Left ventricle myocardium inferior (tissue), 1 donor: ENCODE results near the gene UHRF2. TPM values are rescaled to one million over a fixed set of nuclear protein-coding genes. Genes with fewer than 3 reads are reported as not detected.

Experiments used
- DNase-seq: peaks from one replicate; pipeline ENCODE4 v3.0.0-alpha.2; 2020
- H3K27ac ChIP-seq: fragments of 200-600 bp; replicated peaks from 2 replicates; pipeline ENCODE4 v1.8.0; 2021
- H3K27me3 ChIP-seq: fragments of 200-600 bp; 2 replicates; pipeline ENCODE4 v1.8.0; 2021; ENCODE audit warnings: low read depth
- H3K36me3 ChIP-seq: fragments of 200-600 bp; 2 replicates; pipeline ENCODE4 v1.8.0; 2021
- H3K4me1 ChIP-seq: fragments of 200-600 bp; 2 replicates; pipeline ENCODE4 v1.8.0; 2021
- H3K4me3 ChIP-seq: fragments of 200-600 bp; 2 replicates; pipeline ENCODE4 v1.8.0; 2021; ENCODE audit warnings: mild to moderate bottlenecking, moderate library complexity
- H3K9me3 ChIP-seq: fragments of 200-600 bp; replicated peaks from 2 replicates; pipeline ENCODE4 v1.8.0; 2021
- CTCF ChIP-seq: fragments of 200-600 bp; IDR thresholded peaks from 2 replicates; pipeline ENCODE4 v1.8.0; 2021; ENCODE audit warnings: antibody characterized with exemption, mild to moderate bottlenecking, borderline replicate concordance
- intact Hi-C: fragments of 100-400 bp; cut with micrococcal nuclease; formaldehyde crosslinking; loops from one replicate; pipeline ENCODE4 v1.11.0; 2022
- total RNA-seq: library from RNA; stranded (reverse); fragmentation: NEBNext Ultra II Directional; extraction: Animal tissue kit (Norgen Biotek cat#: 25700); gene quantifications from one replicate; pipeline ENCODE4 v1.2.1, GENCODE V29; 2021
- donor health status: DM: no; HTN: yes; CAD: no; lungs with severe emphysema.

The UHRF2 gene
- total RNA-seq, 1 donor from 2014 or later, result 14.1 TPM

- Histone ChIP-seq H3K27me3 (no peaks in the 10 kb centered on the region), H3K9me3 (no peaks in the 10 kb centered on the region), H3K4me3 (no peak overlapping the region), H3K4me1 (no peaks in the 10 kb centered on the region), H3K27ac (no peak overlapping the region), H3K36me3 (peaks cover 52% of the 10 kb centered on the region)
- no peak for DNase-seq
- TF ChIP-seq CTCF, result no peak
- intact Hi-C loops, result no loop called here
Observed at GRCh38 chr9:6488395-6488794, 75.4 kb downstream of the UHRF2 start.

GRCh38 chr9:6489099-6489498 is 76.1 kb downstream of the UHRF2 start:
- Histone ChIP-seq H3K9me3 (no peaks in the 10 kb centered on the region), H3K4me3 (no peak overlapping the region), H3K36me3 (peaks cover 45% of the 10 kb centered on the region), H3K27ac (no peak overlapping the region), H3K27me3 (no peaks in the 10 kb centered on the region), H3K4me1 (no peaks in the 10 kb centered on the region)
- no peak for TF ChIP-seq CTCF
- intact Hi-C loops, result no loop called here
- DNase-seq, result no peak

GRCh38 chr9:6490863-6491262 is 77.9 kb downstream of the UHRF2 start:
- no peak for DNase-seq
- Histone ChIP-seq H3K4me1 (peaks cover 4% of the 10 kb centered on the region), H3K4me3 (no peak overlapping the region), H3K36me3 (peaks cover 31% of the 10 kb centered on the region), H3K9me3 (no peaks in the 10 kb centered on the region), H3K27ac (no peak overlapping the region), H3K27me3 (no peaks in the 10 kb centered on the region)
- intact Hi-C loops, result no loop called here
- no peak for TF ChIP-seq CTCF

- intact Hi-C loops, result no loop called here
- TF ChIP-seq CTCF, result peak; percentile 39
- H3K9me3 ChIP-seq, result no peaks in the 10 kb centered on the region
- H3K4me3 ChIP-seq, result no peak overlapping the region
- H3K27me3 ChIP-seq, result no peaks in the 10 kb centered on the region
- DNase-seq, result no peak
- H3K27ac ChIP-seq, result no peak overlapping the region
- peaks cover 40% of the 10 kb centered on the region for H3K36me3 ChIP-seq
- peaks cover 4% of the 10 kb centered on the region for H3K4me1 ChIP-seq
Observed at GRCh38 chr9:6495466-6495865, 82.5 kb downstream of the UHRF2 start.

- H3K4me3 ChIP-seq, result no peak overlapping the region
- no peaks in the 10 kb centered on the region for H3K27me3 ChIP-seq
- no peak for TF ChIP-seq CTCF
- peaks cover 8% of the 10 kb centered on the region for H3K4me1 ChIP-seq
- no peaks in the 10 kb centered on the region for H3K9me3 ChIP-seq
- H3K36me3 ChIP-seq, result peaks cover 75% of the 10 kb centered on the region
- no peak overlapping the region for H3K27ac ChIP-seq
- intact Hi-C loops, result no loop called here
- DNase-seq, result no peak
Observed at GRCh38 chr9:6498982-6499381, 86.0 kb downstream of the UHRF2 start.
